SK-N-SH treated with all-trans-retinoic acid at 6 μM for 48 hours (cell line): ENCODE measurements around the gene HDDC2.

Experiments used
- ATAC-seq: fragments of 200-7000 bp; cut with Tn5 transposase; 3 replicates; pipeline ENCODE4 v1.9.1; 2020; ENCODE audit warnings: mild to moderate bottlenecking, moderate library complexity
- CSDC2 ChIP-seq: fragments of 250-450 bp; sonication (Bioruptor Pico); IDR thresholded peaks from 2 replicates; pipeline ENCODE4 v1.5.0; 2020; ENCODE audit warnings: mild to moderate bottlenecking, moderate library complexity
- ESRRG ChIP-seq: fragments of 250-450 bp; sonication (Bioruptor Pico); IDR thresholded peaks from 2 replicates; pipeline ENCODE4 v1.6.1; 2021; ENCODE audit warnings: mild to moderate bottlenecking
- GLIS3 ChIP-seq: fragments of 250-450 bp; sonication (Bioruptor Pico); IDR thresholded peaks from 2 replicates; pipeline ENCODE4 v1.5.0; 2020; ENCODE audit warnings: mild to moderate bottlenecking, moderate library complexity
- PATZ1 ChIP-seq: fragments of 250-450 bp; sonication (Bioruptor Pico); IDR thresholded peaks from 2 replicates; pipeline ENCODE4 v1.8.0; 2020; ENCODE audit warnings: mild to moderate bottlenecking, moderate library complexity, borderline replicate concordance
- POU6F1 ChIP-seq: fragments of 250-450 bp; sonication (Bioruptor Pico); IDR thresholded peaks from 2 replicates; pipeline ENCODE4 v1.8.0; 2021; ENCODE audit warnings: low read depth, mild to moderate bottlenecking, moderate library complexity, borderline replicate concordance
- PPARA ChIP-seq: fragments of 250-450 bp; sonication (Bioruptor Pico); IDR thresholded peaks from 2 replicates; pipeline ENCODE4 v1.5.0; 2020; ENCODE audit warnings: mild to moderate bottlenecking, borderline replicate concordance
- SNAI2 ChIP-seq: fragments of 250-450 bp; sonication (Bioruptor Pico); IDR thresholded peaks from 2 replicates; pipeline ENCODE4 v1.5.0; 2020; ENCODE audit warnings: mild to moderate bottlenecking, moderate library complexity
- TOX ChIP-seq: fragments of 250-450 bp; sonication (Bioruptor Pico); IDR thresholded peaks from 2 replicates; pipeline ENCODE4 v1.8.0; 2021; ENCODE audit warnings: mild to moderate bottlenecking, moderate library complexity, borderline replicate concordance
- ZC3H10 ChIP-seq: fragments of 250-450 bp; sonication (Bioruptor Pico); IDR thresholded peaks from 2 replicates; pipeline ENCODE4 v1.5.1; 2021; ENCODE audit warnings: mild to moderate bottlenecking, moderate library complexity
- ZFP30 ChIP-seq: fragments of 450-650 bp; formaldehyde crosslinking; IDR thresholded peaks from 2 replicates; pipeline ENCODE4 v1.5.0; 2022; ENCODE audit warnings: mild to moderate bottlenecking, moderate library complexity
- ZNF70 ChIP-seq: fragments of 450-650 bp; formaldehyde crosslinking; IDR thresholded peaks from 2 replicates; pipeline ENCODE4 v1.5.0; 2020; ENCODE audit warnings: mild to moderate bottlenecking, moderate library complexity
- ZNF8 ChIP-seq: fragments of 450-650 bp; formaldehyde crosslinking; IDR thresholded peaks from 2 replicates; pipeline ENCODE4 v1.5.0; 2020; ENCODE audit warnings: mild to moderate bottlenecking, moderate library complexity
- TF ChIP-seq, protein P1 (sequence below): fragments of 250-450 bp; sonication (Bioruptor Pico); IDR thresholded peaks from 2 replicates; pipeline ENCODE4 v1.5.0; 2020; ENCODE audit warnings: mild to moderate bottlenecking, moderate library complexity
- TF ChIP-seq, protein P2 (sequence below): fragments of 250-450 bp; sonication (Bioruptor Pico); IDR thresholded peaks from 2 replicates; pipeline ENCODE4 v1.5.1; 2020; ENCODE audit warnings: low read depth, mild to moderate bottlenecking, moderate library complexity
- TF ChIP-seq, protein P3 (sequence below): fragments of 250-450 bp; sonication (Bioruptor Pico); IDR thresholded peaks from 2 replicates; pipeline ENCODE4 v1.5.1; 2021; ENCODE audit warnings: mild to moderate bottlenecking, moderate library complexity

The HDDC2 gene

GRCh38 chr6:125270380-125270779, 31.4 kb downstream of the HDDC2 start:
- no peak for ATAC-seq
- TF ChIP-seq SNAI2 (no peak), GLIS3 (CRISPR knock-in tag) (no peak), PPARA (no peak), CSDC2 (no peak), ZC3H10 (CRISPR knock-in tag) (no peak), PATZ1 (CRISPR knock-in tag) (no peak), ZFP30 (no peak), ZNF8 (CRISPR knock-in tag) (no peak), ESRRG (CRISPR knock-in tag) (no peak)
- TF ChIP-seq, protein P1, sequence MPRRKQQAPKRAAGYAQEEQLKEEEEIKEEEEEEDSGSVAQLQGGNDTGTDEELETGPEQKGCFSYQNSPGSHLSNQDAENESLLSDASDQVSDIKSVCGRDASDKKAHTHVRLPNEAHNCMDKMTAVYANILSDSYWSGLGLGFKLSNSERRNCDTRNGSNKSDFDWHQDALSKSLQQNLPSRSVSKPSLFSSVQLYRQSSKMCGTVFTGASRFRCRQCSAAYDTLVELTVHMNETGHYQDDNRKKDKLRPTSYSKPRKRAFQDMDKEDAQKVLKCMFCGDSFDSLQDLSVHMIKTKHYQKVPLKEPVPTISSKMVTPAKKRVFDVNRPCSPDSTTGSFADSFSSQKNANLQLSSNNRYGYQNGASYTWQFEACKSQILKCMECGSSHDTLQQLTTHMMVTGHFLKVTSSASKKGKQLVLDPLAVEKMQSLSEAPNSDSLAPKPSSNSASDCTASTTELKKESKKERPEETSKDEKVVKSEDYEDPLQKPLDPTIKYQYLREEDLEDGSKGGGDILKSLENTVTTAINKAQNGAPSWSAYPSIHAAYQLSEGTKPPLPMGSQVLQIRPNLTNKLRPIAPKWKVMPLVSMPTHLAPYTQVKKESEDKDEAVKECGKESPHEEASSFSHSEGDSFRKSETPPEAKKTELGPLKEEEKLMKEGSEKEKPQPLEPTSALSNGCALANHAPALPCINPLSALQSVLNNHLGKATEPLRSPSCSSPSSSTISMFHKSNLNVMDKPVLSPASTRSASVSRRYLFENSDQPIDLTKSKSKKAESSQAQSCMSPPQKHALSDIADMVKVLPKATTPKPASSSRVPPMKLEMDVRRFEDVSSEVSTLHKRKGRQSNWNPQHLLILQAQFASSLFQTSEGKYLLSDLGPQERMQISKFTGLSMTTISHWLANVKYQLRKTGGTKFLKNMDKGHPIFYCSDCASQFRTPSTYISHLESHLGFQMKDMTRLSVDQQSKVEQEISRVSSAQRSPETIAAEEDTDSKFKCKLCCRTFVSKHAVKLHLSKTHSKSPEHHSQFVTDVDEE, result no peak
- TF ChIP-seq, protein P2, sequence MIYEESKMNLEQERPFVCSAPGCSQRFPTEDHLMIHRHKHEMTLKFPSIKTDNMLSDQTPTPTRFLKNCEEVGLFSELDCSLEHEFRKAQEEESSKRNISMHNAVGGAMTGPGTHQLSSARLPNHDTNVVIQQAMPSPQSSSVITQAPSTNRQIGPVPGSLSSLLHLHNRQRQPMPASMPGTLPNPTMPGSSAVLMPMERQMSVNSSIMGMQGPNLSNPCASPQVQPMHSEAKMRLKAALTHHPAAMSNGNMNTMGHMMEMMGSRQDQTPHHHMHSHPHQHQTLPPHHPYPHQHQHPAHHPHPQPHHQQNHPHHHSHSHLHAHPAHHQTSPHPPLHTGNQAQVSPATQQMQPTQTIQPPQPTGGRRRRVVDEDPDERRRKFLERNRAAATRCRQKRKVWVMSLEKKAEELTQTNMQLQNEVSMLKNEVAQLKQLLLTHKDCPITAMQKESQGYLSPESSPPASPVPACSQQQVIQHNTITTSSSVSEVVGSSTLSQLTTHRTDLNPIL (CRISPR knock-in tag), result no peak
- TF ChIP-seq, protein P3, sequence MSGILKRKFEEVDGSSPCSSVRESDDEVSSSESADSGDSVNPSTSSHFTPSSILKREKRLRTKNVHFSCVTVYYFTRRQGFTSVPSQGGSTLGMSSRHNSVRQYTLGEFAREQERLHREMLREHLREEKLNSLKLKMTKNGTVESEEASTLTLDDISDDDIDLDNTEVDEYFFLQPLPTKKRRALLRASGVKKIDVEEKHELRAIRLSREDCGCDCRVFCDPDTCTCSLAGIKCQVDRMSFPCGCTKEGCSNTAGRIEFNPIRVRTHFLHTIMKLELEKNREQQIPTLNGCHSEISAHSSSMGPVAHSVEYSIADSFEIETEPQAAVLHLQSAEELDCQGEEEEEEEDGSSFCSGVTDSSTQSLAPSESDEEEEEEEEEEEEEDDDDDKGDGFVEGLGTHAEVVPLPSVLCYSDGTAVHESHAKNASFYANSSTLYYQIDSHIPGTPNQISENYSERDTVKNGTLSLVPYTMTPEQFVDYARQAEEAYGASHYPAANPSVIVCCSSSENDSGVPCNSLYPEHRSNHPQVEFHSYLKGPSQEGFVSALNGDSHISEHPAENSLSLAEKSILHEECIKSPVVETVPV, result no peak

GRCh38 chr6:125269328-125269985, 32.3 kb downstream of the HDDC2 start:
- ATAC-seq, result no peak
- TF ChIP-seq, protein P3, result no peak
- TF ChIP-seq POU6F1 (CRISPR knock-in tag), result no peak
- TF ChIP-seq SNAI2, result no peak
- TF ChIP-seq CSDC2, result no peak

- no peak for ATAC-seq
- TF ChIP-seq, protein P3, result no peak
- TF ChIP-seq TOX, result no peak
- no peak for TF ChIP-seq GLIS3 (CRISPR knock-in tag)
- no peak for TF ChIP-seq ZNF70 (CRISPR knock-in tag)
- no peak for TF ChIP-seq ZC3H10 (CRISPR knock-in tag)
- no peak for TF ChIP-seq ZFP30
These were observed 33.0 kb downstream of the HDDC2 start for GRCh38 chr6:125268765-125269164.
